HG02798 (cell line): ENCODE measurements around the gene HSD17B13.

ENCODE experiments used
- ATAC-seq: cut with Tn5 transposase; IDR thresholded peaks from one replicate; pipeline ENCODE4 v1.9.1; 2021; ENCODE audit warnings: mild to moderate bottlenecking; ENCODE audit not compliant: unreplicated experiment, poor library complexity

Gene HSD17B13

GRCh38 chr4:87270825-87271224 lies 51.9 kb downstream of the HSD17B13 start:
- no peak for ATAC-seq

GRCh38 chr4:87270144-87270543 lies 52.5 kb downstream of the HSD17B13 start:
- ATAC-seq = no peak

DNA sequence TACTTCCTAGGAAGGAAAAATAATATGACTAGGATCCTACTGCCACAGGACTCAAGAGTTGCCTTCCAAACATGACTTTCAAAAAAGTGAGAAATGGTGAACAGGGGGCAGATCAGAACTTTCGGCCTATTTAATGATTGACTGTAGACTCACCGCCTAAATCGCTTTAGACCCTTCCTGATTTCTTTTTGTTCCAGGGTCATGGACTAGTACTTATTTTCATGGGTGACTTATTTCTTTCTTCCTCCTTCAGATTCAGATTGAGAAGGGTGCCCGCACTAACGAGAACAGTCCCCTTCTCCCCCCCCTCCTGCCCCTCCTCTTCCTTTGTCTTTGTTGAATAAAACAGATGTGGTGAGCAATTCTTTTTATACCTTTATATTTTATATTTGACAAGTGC lies 54.3 kb downstream of the HSD17B13 start:
- ATAC-seq = no peak

- no peak for ATAC-seq
These were observed 55.7 kb downstream of the HSD17B13 start for GRCh38 chr4:87266986-87267385.

DNA sequence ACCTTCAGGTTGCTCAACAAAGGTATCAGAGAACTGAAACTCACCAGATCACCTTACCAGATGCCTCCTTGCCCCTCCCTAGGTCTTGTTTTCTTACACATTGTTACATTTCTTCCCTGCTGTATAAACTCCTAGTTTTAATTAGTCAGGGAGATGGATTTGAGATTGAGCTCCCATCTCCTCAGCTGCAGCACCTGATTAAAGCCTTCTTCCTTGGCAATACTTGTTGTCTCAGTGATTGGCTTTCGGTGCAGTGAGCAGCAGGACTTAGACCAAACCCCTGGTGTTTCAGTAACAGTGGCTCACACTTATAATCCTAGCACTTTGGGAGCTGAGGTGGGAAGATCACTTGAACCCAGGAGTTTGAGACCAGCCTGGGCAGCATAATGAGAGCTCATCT lies 59.8 kb downstream of the HSD17B13 start:
- no peak for ATAC-seq

DNA sequence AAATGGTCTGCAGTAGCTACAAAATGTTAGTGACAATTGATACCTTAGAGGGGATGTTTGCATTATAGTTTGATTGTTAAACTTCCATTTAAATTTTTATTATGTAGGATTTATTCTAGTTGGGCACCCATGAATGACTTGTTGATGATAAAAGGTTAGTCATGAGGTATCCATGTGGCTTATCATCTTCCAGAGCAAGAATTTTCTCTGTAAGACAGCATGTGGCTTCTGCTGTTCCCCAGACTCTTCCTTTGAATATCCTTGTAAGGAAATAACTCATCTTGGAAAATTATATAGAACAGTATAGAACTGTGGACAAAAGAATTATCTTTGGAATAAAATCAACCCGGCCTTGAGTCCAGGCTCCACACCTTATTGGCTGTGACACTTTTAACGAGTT lies 62.2 kb downstream of the HSD17B13 start:
- ATAC-seq = no peak

GRCh38 chr4:87258677-87259076 lies 64.0 kb downstream of the HSD17B13 start:
- ATAC-seq = no peak

DNA sequence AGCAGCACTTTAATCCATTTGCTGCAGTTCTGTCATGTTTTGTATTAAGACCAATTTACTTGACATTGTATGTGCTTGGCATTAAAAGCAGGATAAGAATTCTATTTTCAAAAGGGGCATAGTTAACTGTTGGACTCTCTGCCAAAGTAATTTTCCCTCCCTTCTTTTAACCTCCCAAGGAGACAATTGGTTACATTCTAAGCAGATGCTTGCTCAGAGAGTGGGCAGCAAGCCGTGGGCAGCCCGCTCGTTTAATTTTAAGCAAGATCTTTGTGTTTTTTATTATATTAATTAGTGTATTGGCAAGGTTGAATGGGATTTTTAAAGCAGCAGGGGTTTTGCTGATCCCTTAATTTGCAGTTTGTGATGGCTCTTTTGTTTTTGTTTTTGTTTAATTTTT lies 65.2 kb downstream of the HSD17B13 start:
- ATAC-seq = no peak

GRCh38 chr4:87255755-87256154 lies 66.9 kb downstream of the HSD17B13 start:
- no peak for ATAC-seq
